ENCODE data around the gene CCN6.

CCN6 gene

DNA sequence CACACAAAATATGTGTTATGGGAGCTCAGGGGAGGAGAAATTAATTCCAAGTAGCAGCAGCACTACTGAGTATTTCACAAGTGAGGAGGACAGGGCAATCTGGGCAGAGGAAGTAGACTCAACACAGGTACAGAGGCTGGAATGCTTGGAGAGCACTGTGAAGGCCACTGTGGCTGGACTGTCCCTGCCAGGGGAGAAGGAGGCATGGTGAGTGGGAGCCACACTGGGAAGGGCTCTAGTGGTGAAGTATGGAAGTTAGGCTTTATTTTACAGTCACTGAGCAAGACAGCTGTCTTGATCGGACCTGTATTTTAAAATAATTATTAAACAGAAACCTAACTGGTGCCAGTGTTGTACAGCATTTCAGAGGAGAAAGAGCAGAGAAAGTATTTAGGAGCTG, 62.3 kb downstream of the CCN6 start:
- in situ Hi-C loops (cut with MboI; ENCODE audit: low sequenced_read_pairs, unreplicated experiment), result no loop called here

DNA sequence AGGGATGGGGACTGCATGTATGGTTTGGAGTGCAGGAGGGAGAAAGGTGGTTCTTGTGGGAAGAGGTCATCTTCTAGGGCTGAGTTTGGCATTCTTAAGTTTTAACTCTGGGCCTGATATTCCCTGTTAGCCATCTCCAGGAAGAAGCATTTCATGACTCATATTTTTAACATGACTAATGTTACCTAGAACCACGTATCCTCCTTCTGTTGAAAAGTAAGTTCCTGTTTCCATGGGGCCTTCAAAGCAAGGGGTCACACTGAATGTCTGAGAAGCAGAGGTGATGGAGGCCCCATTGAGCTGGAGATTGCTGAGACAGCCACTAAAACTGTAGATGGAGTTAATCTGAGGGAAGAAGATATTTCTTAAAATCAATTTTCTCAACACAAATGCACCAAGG, 63.6 kb downstream of the CCN6 start:
- DNase-seq (ENCODE audit: low spot score), result no peak
- in situ Hi-C loops (cut with MboI; ENCODE audit: low sequenced_read_pairs, unreplicated experiment), result no loop called here
- TF ChIP-seq, protein P1, sequence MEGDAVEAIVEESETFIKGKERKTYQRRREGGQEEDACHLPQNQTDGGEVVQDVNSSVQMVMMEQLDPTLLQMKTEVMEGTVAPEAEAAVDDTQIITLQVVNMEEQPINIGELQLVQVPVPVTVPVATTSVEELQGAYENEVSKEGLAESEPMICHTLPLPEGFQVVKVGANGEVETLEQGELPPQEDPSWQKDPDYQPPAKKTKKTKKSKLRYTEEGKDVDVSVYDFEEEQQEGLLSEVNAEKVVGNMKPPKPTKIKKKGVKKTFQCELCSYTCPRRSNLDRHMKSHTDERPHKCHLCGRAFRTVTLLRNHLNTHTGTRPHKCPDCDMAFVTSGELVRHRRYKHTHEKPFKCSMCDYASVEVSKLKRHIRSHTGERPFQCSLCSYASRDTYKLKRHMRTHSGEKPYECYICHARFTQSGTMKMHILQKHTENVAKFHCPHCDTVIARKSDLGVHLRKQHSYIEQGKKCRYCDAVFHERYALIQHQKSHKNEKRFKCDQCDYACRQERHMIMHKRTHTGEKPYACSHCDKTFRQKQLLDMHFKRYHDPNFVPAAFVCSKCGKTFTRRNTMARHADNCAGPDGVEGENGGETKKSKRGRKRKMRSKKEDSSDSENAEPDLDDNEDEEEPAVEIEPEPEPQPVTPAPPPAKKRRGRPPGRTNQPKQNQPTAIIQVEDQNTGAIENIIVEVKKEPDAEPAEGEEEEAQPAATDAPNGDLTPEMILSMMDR (IDR thresholded peaks at IDR 0.05; ENCODE audit: borderline replicate concordance, control extremely low read depth, extremely low read depth, insufficient read depth, missing control alignments), result no peak

More for the DNA sequence above, 62.3 kb downstream of the CCN6 start:
- TF ChIP-seq, protein P1 (IDR thresholded peaks at IDR 0.05; ENCODE audit: borderline replicate concordance, control extremely low read depth, extremely low read depth, insufficient read depth, missing control alignments), result no peak
- no peak for DNase-seq (ENCODE audit: low spot score)

DNA sequence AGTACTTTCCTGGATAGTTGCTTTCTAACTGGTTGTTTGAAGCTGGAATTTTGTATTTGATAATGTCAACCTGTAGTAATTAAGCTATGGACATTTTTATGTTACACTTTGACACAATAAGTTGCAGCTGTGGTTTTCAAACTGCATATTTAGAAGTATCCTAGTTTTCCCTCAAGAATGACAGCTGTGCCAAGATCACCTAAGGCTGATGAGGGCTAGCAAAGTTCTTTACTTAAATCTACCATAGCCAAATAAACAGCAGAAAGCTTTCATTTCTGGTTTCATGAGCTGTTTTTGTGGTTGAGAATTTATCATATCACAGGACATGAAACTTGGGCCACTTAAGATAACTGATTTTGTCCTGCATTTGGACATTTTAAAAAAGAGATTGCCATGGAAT, 64.1 kb downstream of the CCN6 start:
- DNase-seq (ENCODE audit: low spot score), result no peak
- in situ Hi-C loops (cut with MboI; ENCODE audit: low sequenced_read_pairs, unreplicated experiment), result no loop called here

More for the DNA sequence above, 64.1 kb downstream of the CCN6 start:
- TF ChIP-seq, protein P1 (IDR thresholded peaks at IDR 0.05; ENCODE audit: borderline replicate concordance, control extremely low read depth, extremely low read depth, insufficient read depth, missing control alignments), result no peak

All from GM13976 (cell line).